Endothelial cell (in vitro differentiated cells): ENCODE results near the gene BPI. TPM values are rescaled to one million over a fixed set of nuclear protein-coding genes. Genes with fewer than 3 reads are reported as not detected.
"Not testable (repeated sequence)": the region's sequence is repeated elsewhere in the genome, so short reads cannot be mapped to it uniquely, and the experiment has no call there.

ENCODE experiments used
- DNase-seq: peaks from one replicate; pipeline ENCODE4 v3.0.0; 2021; ENCODE audit warnings: low spot score
- H3K27ac Mint-ChIP-seq: one replicate; pipeline ENCODE4 v1.8.0; 2021; ENCODE audit warnings: mixed read lengths, inconsistent platforms; ENCODE audit not compliant: unreplicated experiment
- H3K27me3 Mint-ChIP-seq: one replicate; pipeline ENCODE4 v1.8.0; 2021; ENCODE audit warnings: mild to moderate bottlenecking, moderate library complexity, mixed read lengths, inconsistent platforms; ENCODE audit not compliant: unreplicated experiment
- H3K36me3 Mint-ChIP-seq: one replicate; pipeline ENCODE4 v1.8.0; 2021; ENCODE audit warnings: mild to moderate bottlenecking, low read depth, mixed read lengths, inconsistent platforms; ENCODE audit not compliant: unreplicated experiment
- H3K4me1 Mint-ChIP-seq: one replicate; pipeline ENCODE4 v1.8.0; 2021; ENCODE audit warnings: mild to moderate bottlenecking, mixed read lengths, inconsistent platforms; ENCODE audit not compliant: unreplicated experiment
- H3K4me3 Mint-ChIP-seq: one replicate; pipeline ENCODE4 v1.8.0; 2021; ENCODE audit warnings: mild to moderate bottlenecking, mixed read lengths, inconsistent platforms; ENCODE audit not compliant: unreplicated experiment
- H3K9me3 Mint-ChIP-seq: one replicate; pipeline ENCODE4 v1.8.0; 2021; ENCODE audit warnings: mixed read lengths, inconsistent platforms; ENCODE audit not compliant: unreplicated experiment
- CTCF ChIP-seq: fragments of 200-600 bp; sonication (generic); IDR thresholded peaks from one replicate; pipeline ENCODE4 v1.5.0; 2021; ENCODE audit warnings: antibody characterized with exemption; ENCODE audit not compliant: unreplicated experiment
- total RNA-seq: library from RNA; stranded (reverse); fragmentation: NEBNext Ultra II Directional; extraction: Animal tissue kit (Norgen Biotek cat#: 25700); gene quantifications from one replicate; pipeline ENCODE4 v1.2.1, GENCODE V29; 2021; ENCODE audit not compliant: unreplicated experiment

The BPI gene
- total RNA-seq, 1 donor from 2014 or later: not detected

- Mint-ChIP-seq H3K4me1 (no peaks in the 10 kb centered on the region), H3K27ac (peak overlapping the region; percentile 54), H3K4me3 (no peak overlapping the region), H3K27me3 (peaks cover 3% of the 10 kb centered on the region), H3K9me3 (no peaks in the 10 kb centered on the region), H3K36me3 (no peaks in the 10 kb centered on the region)
- no peak for DNase-seq
- no peak for TF ChIP-seq CTCF
Observed at GRCh38 chr20:38369389-38369788, 65.4 kb downstream of the BPI start.

- no peak for DNase-seq
- no peak for TF ChIP-seq CTCF
- no peak overlapping the region for H3K27ac Mint-ChIP-seq
- no peaks in the 10 kb centered on the region for H3K9me3 Mint-ChIP-seq
- H3K36me3 Mint-ChIP-seq: no peaks in the 10 kb centered on the region
- no peaks in the 10 kb centered on the region for H3K4me1 Mint-ChIP-seq
- peaks cover 3% of the 10 kb centered on the region for H3K27me3 Mint-ChIP-seq
- H3K4me3 Mint-ChIP-seq: no peak overlapping the region
Observed at GRCh38 chr20:38372806-38373205, 68.8 kb downstream of the BPI start.

DNA sequence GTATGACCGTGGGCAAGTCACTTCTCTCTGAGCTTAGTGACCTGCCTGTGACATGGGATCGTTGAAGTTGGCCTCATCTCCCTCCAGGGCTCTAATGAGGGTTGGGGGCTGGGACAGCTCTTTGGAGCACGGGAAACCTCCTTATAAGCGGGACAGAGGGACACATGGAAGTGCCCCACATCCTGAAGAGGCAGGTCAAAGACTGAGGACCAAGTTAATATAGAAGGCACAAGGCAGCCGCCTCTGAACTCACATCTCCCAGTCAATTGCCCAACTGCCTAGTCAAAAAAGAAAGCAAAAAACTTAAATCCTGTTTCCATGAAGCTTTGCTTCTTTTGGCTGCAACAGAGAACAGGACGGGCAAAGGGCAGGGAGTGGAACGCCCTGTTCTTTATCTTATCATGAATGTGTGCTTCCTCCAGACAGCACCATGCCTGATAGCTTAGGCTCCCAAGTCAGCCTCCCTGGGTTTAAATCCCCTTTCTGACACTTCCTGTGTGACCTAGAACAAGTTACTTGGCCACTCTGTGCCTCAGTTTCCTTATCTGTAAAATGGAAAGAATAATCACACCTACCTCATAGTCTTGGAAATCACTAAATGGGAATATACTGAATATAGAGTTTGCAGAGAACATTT is 69.4 kb downstream of the BPI start:
- no peak for DNase-seq
- TF ChIP-seq CTCF: no peak
- H3K4me3 Mint-ChIP-seq: no peak overlapping the region
- H3K9me3 Mint-ChIP-seq: no peaks in the 10 kb centered on the region
- H3K27me3 Mint-ChIP-seq: peaks cover 3% of the 10 kb centered on the region
- no peaks in the 10 kb centered on the region for H3K36me3 Mint-ChIP-seq
- no peaks in the 10 kb centered on the region for H3K4me1 Mint-ChIP-seq
- H3K27ac Mint-ChIP-seq: no peak overlapping the region

DNA sequence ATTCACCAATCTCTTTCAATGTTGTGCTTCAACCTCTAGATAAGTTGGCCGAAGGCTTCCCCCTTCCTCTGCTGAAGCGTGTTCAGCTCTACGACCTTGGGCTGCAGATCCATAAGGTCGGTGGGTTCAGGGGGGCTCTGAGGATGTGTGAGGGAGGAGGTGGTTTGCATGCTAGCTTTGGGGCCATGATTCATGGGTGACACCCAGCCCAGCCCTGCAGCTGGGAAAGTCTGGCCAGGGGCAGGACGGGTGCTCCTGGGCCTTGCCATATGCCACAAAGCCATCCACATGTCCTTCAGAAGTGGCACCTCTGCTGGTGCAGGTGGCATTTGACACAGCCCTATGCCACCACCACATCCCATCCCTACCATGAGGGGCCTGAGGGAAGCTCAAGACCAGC is 69.9 kb downstream of the BPI start:
- TF ChIP-seq CTCF: no peak
- Mint-ChIP-seq H3K27me3 (peaks cover 3% of the 10 kb centered on the region), H3K27ac (no peak overlapping the region), H3K9me3 (no peaks in the 10 kb centered on the region), H3K4me3 (no peak overlapping the region), H3K36me3 (no peaks in the 10 kb centered on the region), H3K4me1 (no peaks in the 10 kb centered on the region)
- no peak for DNase-seq

DNA sequence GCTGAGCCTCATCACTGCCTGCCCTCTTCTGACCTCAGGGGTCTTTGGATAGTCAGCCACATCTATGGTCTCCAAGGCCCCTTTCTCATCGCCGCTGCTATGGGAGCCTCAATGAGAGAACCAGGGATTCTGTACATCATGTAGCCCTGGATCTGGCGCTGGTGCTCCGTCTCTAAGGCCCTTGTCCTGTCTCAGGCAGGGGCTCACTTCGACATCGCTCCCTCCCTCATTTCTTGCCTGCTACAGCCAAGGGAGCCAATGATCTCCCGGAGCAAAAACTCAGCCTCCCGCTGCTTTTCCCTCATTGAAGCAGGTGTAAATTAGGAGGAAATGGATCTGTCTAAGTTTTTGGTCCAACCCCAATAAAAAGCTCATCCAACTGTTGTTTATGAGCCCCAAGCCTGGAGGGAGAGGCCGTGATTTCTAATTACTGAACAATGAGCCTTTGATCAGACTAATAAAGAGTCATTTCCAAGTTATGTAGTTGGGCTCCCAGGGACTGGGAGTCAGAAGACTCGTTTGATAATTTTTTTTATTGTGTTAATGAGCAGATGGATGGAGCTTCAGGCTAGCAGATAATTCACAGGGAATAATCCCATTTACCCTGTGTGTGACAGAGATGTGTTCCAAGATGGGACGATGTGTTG is 73.2 kb downstream of the BPI start:
- Mint-ChIP-seq H3K4me1 (no peaks in the 10 kb centered on the region), H3K9me3 (peaks cover 4% of the 10 kb centered on the region), H3K27ac (no peak overlapping the region), H3K27me3 (peaks cover 2% of the 10 kb centered on the region), H3K36me3 (no peaks in the 10 kb centered on the region), H3K4me3 (no peak overlapping the region)
- TF ChIP-seq CTCF: no peak
- DNase-seq: no peak

DNA sequence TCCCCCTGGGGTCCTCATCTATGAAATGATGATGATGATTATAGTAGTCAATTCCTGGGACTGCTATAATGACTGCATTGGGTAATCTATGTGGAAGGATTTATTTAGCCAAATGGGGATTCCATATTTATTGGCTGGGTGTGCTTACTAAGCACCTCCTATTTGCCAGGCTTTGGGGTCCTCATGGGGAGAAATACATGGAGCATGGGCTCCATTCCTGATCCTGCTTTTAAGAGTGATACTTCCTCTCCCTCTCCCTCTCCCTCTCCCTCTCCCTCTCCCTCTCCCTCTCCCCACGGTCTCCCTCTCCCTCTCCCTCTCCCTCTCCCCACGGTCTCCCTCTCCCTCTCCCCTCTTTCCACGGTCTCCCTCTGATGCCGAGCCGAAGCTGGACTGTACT is 73.9 kb downstream of the BPI start:
- H3K27me3 Mint-ChIP-seq, H3K9me3 Mint-ChIP-seq, H3K36me3 Mint-ChIP-seq, H3K27ac Mint-ChIP-seq, H3K4me3 Mint-ChIP-seq, DNase-seq, H3K4me1 Mint-ChIP-seq: not testable (repeated sequence)
